Stomach (tissue), 4 donors: ENCODE data around the gene SPTLC2.

Experiments
- CTCF ChIP-seq, 7 experiments: fragments of 450-650 bp in 4 of 7; fragments of 200-600 bp in 3 of 7; sonication (generic) in 3 of 7; IDR thresholded peaks; one replicate each; pipeline ENCODE4 v1.5.1; 2016 to 2019; ENCODE audit warnings: antibody characterized with exemption in 7 of 7, control low read depth in 2 of 7, mild to moderate bottlenecking in 1 of 7
- EP300 ChIP-seq: sonication (generic); formaldehyde crosslinking; IDR thresholded peaks from one replicate; pipeline ENCODE4 v1.6.1; 2017; ENCODE audit warnings: antibody characterized with exemption
- POLR2A ChIP-seq, 4 donors: fragments of 450-650 bp; IDR thresholded peaks; one replicate each; pipeline ENCODE4 v1.6.1; 2016; ENCODE audit warnings: antibody characterized with exemption in 4 of 4, control low read depth in 2 of 4, mild to moderate bottlenecking in 1 of 4, moderate library complexity in 1 of 4

GRCh38 chr14:77516126-77516525 lies 100.3 kb downstream of the SPTLC2 start:
- TF ChIP-seq CTCF (IDR thresholded peaks at IDR 0.05) (no peak), POLR2A (IDR thresholded peaks at IDR 0.05) (no peak), EP300 (no peak)
